ENCODE measurements around the gene MTCL1.
"Not testable (repeated sequence)": the region's sequence is repeated elsewhere in the genome, so short reads cannot be mapped to it uniquely, and the experiment has no call there.

Gene MTCL1

DNA sequence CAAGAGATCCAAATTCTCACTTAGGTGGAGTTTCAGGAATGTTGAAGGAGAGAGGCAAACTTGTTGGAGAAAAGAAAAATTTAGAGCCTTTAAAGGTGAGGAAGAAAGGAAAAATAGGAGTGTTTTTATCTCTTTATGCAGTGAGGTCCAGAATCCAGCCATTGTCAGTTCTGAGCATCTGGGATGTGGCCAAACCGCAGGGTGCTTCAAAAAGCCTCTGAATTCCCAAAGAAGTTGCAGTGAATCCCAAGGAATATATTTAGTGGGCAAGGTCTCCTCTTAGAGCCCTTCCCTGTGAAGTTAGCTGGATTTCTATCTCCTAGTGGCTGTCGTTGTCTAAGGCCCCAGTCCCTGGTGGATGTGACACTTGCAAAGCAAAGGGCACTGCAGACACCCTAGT lies 51.2 kb downstream of the MTCL1 start:
- TF ChIP-seq, protein P1, sequence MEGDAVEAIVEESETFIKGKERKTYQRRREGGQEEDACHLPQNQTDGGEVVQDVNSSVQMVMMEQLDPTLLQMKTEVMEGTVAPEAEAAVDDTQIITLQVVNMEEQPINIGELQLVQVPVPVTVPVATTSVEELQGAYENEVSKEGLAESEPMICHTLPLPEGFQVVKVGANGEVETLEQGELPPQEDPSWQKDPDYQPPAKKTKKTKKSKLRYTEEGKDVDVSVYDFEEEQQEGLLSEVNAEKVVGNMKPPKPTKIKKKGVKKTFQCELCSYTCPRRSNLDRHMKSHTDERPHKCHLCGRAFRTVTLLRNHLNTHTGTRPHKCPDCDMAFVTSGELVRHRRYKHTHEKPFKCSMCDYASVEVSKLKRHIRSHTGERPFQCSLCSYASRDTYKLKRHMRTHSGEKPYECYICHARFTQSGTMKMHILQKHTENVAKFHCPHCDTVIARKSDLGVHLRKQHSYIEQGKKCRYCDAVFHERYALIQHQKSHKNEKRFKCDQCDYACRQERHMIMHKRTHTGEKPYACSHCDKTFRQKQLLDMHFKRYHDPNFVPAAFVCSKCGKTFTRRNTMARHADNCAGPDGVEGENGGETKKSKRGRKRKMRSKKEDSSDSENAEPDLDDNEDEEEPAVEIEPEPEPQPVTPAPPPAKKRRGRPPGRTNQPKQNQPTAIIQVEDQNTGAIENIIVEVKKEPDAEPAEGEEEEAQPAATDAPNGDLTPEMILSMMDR (IDR thresholded peaks at IDR 0.05; ENCODE audit: low read depth, low read length, missing control alignments): no peak
- no peak overlapping the region for H3K4me3 ChIP-seq (ENCODE audit: low read depth, low read length)
- DNase-seq (ENCODE audit: low read depth): no peak

DNA sequence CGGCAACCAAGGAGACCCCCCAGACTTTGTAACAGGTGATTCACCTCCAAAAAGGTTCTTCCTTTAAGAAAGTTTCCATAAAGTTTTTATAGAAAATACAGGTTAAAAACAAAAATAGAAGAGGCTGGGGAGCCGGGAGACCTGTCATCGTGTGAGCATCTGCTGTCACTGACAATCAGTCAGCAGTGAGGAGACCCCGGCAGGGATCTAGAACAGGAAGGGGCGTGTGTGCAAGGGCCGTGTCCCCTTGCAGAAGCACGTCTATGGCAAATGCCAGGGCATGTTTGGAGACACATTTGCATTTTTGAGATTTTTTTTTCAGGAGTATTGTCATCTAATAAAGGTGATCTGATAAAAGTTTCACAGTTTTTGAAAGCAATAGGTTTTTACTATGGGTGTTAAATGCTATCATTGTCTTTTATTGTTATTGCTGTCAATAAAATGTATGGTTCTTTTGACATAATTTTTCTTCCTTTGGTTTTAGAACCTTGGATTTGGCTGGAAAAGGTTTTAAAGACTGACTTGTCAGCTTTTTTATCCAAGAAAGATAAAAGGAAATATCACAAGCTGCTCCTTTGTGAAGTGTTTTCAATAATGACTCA lies 52.1 kb downstream of the MTCL1 start:
- TF ChIP-seq, protein P1 (IDR thresholded peaks at IDR 0.05; ENCODE audit: low read depth, low read length, missing control alignments): no peak
- no peak overlapping the region for H3K4me3 ChIP-seq (ENCODE audit: low read depth, low read length)

DNA sequence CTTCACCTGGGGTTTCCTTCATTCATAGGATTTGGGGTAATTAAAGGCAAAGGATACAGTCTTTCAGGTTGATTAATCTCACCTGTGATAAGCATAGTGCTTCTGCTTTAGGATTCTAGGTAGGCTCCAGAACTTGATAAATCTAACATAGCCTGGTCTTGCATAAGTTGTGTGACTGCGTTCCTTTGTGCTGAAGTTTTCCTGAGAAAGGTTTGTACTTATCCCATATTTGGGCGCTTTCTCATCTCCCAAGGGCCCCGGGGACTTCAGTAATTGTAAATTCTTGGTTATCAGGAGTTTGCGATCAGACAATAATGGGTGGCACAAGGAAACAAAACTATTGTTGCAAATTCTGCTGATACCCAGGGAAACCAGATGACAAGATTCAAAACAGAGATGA lies 53.1 kb downstream of the MTCL1 start:
- H3K4me3 ChIP-seq (ENCODE audit: low read depth, low read length): no peak overlapping the region
- DNase-seq (ENCODE audit: low read depth): no peak
- TF ChIP-seq, protein P1 (IDR thresholded peaks at IDR 0.05; ENCODE audit: low read depth, low read length, missing control alignments): no peak

More for the DNA sequence above, 52.1 kb downstream of the MTCL1 start:
- no peak for DNase-seq (ENCODE audit: low read depth)

DNA sequence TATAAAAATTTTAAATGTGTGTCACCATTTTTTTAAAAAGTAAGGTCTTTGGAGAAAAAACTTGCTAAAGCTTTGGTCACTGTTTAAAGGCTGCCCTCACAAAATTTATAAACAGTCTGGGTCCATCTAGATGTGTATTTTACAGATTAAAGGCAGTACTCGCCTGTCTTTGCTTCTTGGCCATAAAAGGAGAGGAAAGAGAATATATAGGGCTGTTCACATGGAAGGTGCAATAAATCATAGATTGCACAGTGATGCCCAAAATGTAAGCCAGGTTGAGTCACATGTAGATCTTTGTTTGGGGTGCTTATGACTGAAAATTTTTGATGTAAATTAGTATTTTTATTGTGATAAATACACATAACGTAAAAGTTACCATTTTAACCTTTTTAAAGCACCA lies 55.6 kb downstream of the MTCL1 start:
- DNase-seq (ENCODE audit: low read depth): no peak
- TF ChIP-seq, protein P1 (IDR thresholded peaks at IDR 0.05; ENCODE audit: low read depth, low read length, missing control alignments): no peak
- no peak overlapping the region for H3K4me3 ChIP-seq (ENCODE audit: low read depth, low read length)

DNA sequence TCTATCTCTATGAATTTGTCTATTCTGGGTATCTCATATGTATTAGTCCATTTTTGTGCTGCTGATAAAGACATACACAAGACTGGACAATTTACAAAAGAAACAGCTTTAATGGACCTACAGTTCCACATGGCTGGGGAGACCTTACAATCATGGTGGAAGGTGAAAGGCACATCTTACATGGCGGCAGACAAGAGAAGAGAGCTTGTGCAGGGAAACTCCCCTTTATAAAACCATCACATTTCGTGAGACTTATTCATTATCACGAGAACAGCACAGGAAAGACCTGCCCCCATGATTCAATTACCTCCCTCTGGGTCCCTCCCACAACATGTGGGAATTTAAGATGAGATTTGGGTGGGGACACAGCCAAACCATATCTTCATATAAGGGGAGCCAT lies 56.2 kb downstream of the MTCL1 start:
- not testable (repeated sequence) for H3K4me3 ChIP-seq (ENCODE audit: low read depth, low read length); DNase-seq (ENCODE audit: low read depth)

DNA sequence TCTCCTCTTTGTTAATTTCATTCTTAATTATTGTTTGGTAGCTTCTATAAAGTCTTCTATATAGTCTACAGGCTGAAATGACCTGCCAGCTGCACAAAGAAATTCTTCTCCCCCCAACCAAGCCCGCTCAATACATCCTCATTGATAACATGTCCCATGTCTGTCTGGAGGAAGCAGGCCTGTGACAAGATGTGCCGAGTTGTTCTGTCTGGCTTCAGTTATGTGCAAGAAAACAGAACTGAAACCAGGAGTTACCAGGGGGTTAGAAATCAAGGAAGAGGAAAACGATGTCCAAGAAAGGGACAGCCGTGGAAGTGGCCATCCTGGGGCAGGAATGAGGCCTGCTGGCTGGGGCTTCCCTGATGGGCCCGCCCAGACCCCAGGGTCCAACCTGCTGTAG lies 57.6 kb downstream of the MTCL1 start:
- H3K4me3 ChIP-seq (ENCODE audit: low read depth, low read length): no peak overlapping the region
- no peak for DNase-seq (ENCODE audit: low read depth)
- TF ChIP-seq, protein P1 (IDR thresholded peaks at IDR 0.05; ENCODE audit: low read depth, low read length, missing control alignments): no peak

DNA sequence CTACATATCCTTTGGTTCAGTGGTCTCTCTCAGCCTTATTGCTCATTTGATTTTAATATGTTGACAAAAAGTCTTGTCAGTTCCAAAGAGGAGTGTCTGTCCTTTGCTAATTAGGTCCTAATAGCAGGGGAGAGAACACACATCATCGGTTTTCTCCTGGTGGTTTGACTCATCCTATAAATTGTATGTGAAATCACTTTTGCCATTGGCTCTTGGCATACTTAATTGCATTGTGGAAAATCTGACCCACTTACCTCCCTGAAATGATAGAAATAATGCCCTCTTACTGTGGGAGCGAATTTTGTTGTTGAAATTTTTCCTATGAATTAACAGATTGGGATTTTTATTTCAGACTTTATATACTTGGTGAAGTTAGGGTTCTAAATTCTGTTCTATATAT lies 58.3 kb downstream of the MTCL1 start:
- TF ChIP-seq, protein P1 (IDR thresholded peaks at IDR 0.05; ENCODE audit: low read depth, low read length, missing control alignments): no peak
- no peak overlapping the region for H3K4me3 ChIP-seq (ENCODE audit: low read depth, low read length)
- no peak for DNase-seq (ENCODE audit: low read depth)
